Colonic mucosa (tissue), 4 donors: ENCODE measurements around the gene TM9SF3. TPM values are rescaled to one million over a fixed set of nuclear protein-coding genes. Genes with fewer than 3 reads are reported as not detected.

Experiments
- DNase-seq: peaks from one replicate; pipeline ENCODE4 v3.0.0-alpha.2; 2020
- H3K27ac ChIP-seq: fragments of 200-600 bp; one replicate; pipeline ENCODE4 v1.8.0; 2021
- H3K27me3 ChIP-seq: fragments of 200-600 bp; one replicate; pipeline ENCODE4 v1.8.0; 2021
- H3K36me3 ChIP-seq: fragments of 200-600 bp; one replicate; pipeline ENCODE4 v1.8.0; 2021
- H3K4me1 ChIP-seq: fragments of 200-600 bp; one replicate; pipeline ENCODE4 v1.8.0; 2021; ENCODE audit warnings: mild to moderate bottlenecking
- H3K4me3 ChIP-seq: fragments of 200-600 bp; one replicate; pipeline ENCODE4 v1.8.0; 2021
- H3K9ac ChIP-seq, 2 donors: one replicate each; pipeline ENCODE4 v1.7.0; 2013; ENCODE audit warnings: control low read depth in 2 of 2, low read depth in 2 of 2, low read length in 2 of 2
- H3K9me3 ChIP-seq: fragments of 200-600 bp; one replicate; pipeline ENCODE4 v1.8.0; 2021
- CTCF ChIP-seq: fragments of 200-600 bp; IDR thresholded peaks from one replicate; pipeline ENCODE4 v1.8.0; 2022; ENCODE audit warnings: antibody characterized with exemption, mild to moderate bottlenecking
- intact Hi-C: fragments of 100-400 bp; cut with DNase I; formaldehyde crosslinking; loops from one replicate; pipeline ENCODE4 v1.14.1; 2022
- total RNA-seq, 2 donors: library from RNA; stranded (reverse); fragmentation: NEBNext Ultra II Directional in 1 of 2; extraction: Animal tissue kit (Norgen Biotek cat#: 25700) in 1 of 2; gene quantifications; one replicate each; pipeline ENCODE4 v1.2.1, GENCODE V29; 2021
- donor health status: healthy.
- donor health status: DM: no; HTN: no; CAD: no.
- donor health status: DM: no; HTN: no; CAD: no.

The TM9SF3 gene
- total RNA-seq, 2 donors from 2014 or later, result 285 to 392 TPM

- Histone ChIP-seq H3K9me3 (no peaks in the 10 kb centered on the region), H3K4me3 (no peak overlapping the region), H3K27me3 (no peaks in the 10 kb centered on the region), H3K4me1 (no peaks in the 10 kb centered on the region), H3K36me3 (no peaks in the 10 kb centered on the region), H3K27ac (no peak overlapping the region), H3K9ac (no peak overlapping the region)
- intact Hi-C loops, result no loop called here
- no peak for DNase-seq
- no peak for TF ChIP-seq CTCF
These were observed 38.4 kb upstream of the TM9SF3 start for GRCh38 chr10:96625173-96625572.

- Histone ChIP-seq H3K36me3 (no peaks in the 10 kb centered on the region), H3K9ac (no peak overlapping the region), H3K4me1 (no peaks in the 10 kb centered on the region), H3K27ac (no peak overlapping the region), H3K4me3 (no peak overlapping the region), H3K27me3 (no peaks in the 10 kb centered on the region), H3K9me3 (no peaks in the 10 kb centered on the region)
- TF ChIP-seq CTCF, result no peak
- intact Hi-C loops, result no loop called here
- no peak for DNase-seq
These were observed 35.4 kb upstream of the TM9SF3 start for GRCh38 chr10:96622013-96622787.

GRCh38 chr10:96619796-96620773 is 33.3 kb upstream of the TM9SF3 start:
- peak overlapping the region in 1 of 2 donors; percentile 32 for H3K9ac ChIP-seq
- no peaks in the 10 kb centered on the region for H3K4me1 ChIP-seq

GRCh38 chr10:96619120-96619519 is 32.3 kb upstream of the TM9SF3 start:
- H3K9ac ChIP-seq, result peak overlapping the region in 1 of 2 donors; percentile 13
- TF ChIP-seq CTCF, result no peak
- H3K36me3 ChIP-seq, result no peaks in the 10 kb centered on the region
- H3K27ac ChIP-seq, result no peak overlapping the region
- no peaks in the 10 kb centered on the region for H3K9me3 ChIP-seq
- intact Hi-C loops, result no loop called here
- no peak overlapping the region for H3K4me3 ChIP-seq
- no peaks in the 10 kb centered on the region for H3K27me3 ChIP-seq
- no peak for DNase-seq
- H3K4me1 ChIP-seq, result no peaks in the 10 kb centered on the region

More at GRCh38 chr10:96619796-96620773, 33.3 kb upstream of the TM9SF3 start:
- H3K27me3 ChIP-seq, result no peaks in the 10 kb centered on the region
- no peak overlapping the region for H3K27ac ChIP-seq
- H3K4me3 ChIP-seq, result no peak overlapping the region
- TF ChIP-seq CTCF, result no peak
- peak; percentile 34 for DNase-seq
- intact Hi-C loops, result no loop called here
- H3K36me3 ChIP-seq, result no peaks in the 10 kb centered on the region
- H3K9me3 ChIP-seq, result no peaks in the 10 kb centered on the region

- peak overlapping the region in 1 of 2 donors; percentile 13 for H3K9ac ChIP-seq
- intact Hi-C loops, result no loop called here
- no peak overlapping the region for H3K4me3 ChIP-seq
- H3K36me3 ChIP-seq, result no peaks in the 10 kb centered on the region
- DNase-seq, result peak; percentile 57
- H3K27ac ChIP-seq, result no peak overlapping the region
- H3K9me3 ChIP-seq, result no peaks in the 10 kb centered on the region
- no peaks in the 10 kb centered on the region for H3K27me3 ChIP-seq
- no peak for TF ChIP-seq CTCF
- H3K4me1 ChIP-seq, result peaks cover 2% of the 10 kb centered on the region
These were observed 31.8 kb upstream of the TM9SF3 start for GRCh38 chr10:96618653-96619052.
